ENCODE data around the gene TUBGCP2.
"Not testable (repeated sequence)": the region's sequence is repeated elsewhere in the genome, so short reads cannot be mapped to it uniquely, and the experiment has no call there.

The TUBGCP2 gene

DNA sequence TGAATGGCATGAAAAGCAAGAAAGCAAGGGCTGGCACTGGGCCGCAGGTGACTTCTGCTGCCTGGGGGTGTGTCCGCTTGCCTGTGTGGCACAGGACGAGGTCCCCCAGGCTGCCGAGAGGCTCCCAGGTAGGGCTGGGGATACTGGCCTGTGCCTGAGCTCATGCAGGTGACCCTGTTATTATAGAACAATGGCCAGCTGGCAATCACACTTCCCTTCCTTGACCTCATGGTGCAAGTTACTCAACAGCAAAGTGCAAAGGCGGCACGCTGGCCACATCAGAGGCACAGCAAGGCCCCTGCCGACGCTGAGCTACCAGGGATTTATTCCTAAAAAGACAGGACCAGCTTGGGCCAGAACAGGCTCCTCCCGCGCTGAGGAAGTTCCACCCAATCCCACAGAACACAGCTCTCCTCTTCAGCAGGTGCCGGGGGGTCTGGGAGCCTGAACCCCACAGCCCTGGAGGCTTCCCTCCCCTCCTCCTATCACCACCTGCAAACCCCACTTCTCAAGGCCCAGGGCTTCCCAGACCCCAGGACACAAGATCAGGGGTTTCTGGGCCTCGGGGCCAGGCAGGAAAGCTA, 30.6 kb downstream of the TUBGCP2 start:
- no peak for DNase-seq (ENCODE audit: low spot score)

DNA sequence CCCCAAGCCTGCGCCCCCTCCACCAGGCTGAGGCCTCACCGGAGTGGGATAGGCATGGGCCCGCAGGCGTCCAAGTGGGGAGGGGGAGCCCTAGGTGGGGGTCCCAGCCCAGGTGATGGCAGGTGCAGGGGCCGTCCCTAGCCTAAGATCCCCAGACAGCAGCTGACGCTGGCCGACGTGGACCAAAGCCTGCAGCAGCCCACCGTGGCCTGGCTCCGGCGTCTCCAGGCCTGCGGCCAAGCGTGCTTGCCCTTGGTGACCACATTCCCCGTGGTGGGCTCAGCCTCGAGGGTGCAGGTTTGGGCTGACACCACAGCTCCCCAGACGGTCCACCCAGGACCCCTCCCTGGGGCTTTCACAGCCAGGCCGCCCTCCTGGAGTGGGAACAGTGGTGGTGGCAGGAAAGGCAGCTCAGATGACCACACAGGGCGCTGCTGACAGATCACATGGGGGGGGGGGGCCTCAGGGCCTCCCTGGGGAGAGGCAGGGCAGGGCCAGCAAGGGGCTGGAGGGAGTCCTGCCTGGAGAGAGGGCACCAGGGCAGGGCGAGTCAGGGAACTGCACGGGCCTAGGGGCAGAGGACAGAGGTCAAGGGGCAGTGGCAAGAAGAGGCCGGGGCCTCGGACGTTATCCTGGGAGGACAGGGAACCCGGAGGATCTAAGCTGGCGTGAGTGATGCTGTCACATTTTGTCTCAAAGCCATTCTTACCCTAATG, 31.2 kb downstream of the TUBGCP2 start:
- no peak for DNase-seq (ENCODE audit: low spot score)

DNA sequence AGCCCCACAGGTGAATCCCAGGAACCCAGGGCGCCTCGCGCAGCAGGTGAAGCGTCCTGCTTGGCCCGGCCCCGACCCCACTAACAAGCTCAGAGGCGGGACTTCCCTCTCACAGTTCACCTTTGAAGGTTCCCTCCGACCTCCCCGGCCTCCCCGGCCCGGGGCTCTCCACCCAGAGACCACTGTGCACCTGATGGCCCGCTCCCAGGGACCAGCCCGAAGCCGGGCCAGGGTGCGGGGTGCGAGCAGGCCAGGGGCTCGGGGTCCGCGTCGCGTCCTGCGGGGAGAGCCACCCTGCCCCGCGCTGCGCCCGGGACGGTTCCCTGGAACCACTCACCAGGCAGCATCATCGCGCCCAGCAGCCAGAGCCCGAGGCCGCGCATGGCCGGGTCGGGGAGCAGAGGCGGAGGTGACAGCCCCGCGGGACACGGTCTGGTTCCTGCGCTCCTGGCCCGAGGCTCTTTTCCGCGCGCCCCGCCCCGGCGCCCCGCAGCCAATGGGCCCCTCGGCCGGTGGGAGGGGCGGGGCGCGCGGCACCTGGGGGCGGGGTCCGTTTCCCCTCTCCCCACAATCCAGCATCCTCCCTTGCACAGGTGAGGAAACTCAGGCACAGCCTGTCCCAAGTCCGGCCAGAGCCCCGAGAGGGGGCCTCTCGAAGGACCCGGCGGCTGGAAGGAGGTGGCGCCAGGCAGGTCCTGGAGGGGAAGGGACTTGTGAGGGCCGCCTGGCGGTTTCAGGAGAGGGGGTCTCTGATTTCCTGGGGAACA, 32.1 kb downstream of the TUBGCP2 start, which contains the start of gene ADAM8:
Gene ADAM8, minus strand, starts transcription at position 434 of the 767 bp plus-strand sequence. Its CDS starts 51 bp downstream, at position 383.
- DNase-seq (ENCODE audit: low spot score), result no peak

DNA sequence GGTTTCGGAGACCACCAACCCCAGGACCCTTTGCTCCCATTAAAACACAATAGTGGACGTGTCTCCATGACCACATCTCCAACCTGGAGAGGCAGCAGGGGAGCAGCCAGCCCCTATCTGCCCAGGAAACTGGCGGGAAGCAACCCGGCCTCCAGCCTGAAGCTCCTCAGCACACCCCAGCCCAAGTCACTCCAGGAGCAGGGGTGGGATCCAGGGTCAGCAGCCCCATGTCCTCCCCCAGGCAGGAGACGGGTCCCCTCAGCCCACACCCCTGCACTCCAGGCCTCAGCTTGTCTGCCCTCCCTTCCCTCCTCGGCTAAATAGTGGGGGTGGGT, 32.6 kb downstream of the TUBGCP2 start:
- no peak for DNase-seq (ENCODE audit: low spot score)

DNA sequence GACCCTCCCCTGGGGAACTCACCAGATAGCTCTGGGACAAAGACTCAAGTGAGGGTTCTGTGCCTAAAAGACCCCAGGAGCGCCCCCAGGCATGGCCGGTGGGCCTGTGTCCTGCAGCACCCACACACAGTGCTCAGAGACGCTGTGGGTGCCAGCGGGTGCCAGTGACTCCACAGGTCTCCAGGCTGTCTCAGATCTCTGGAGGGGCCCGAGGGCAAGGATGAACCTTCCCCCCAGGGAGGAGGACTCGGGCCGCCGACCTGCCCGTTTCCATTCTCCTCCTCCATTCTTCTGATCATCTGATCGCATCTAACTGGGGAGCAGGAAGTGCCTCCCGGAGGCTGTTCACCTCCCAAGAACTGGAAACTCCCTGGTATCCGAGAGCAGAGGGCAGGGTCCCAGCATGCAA, 33.0 kb downstream of the TUBGCP2 start:
- no peak for DNase-seq (ENCODE audit: low spot score)

DNA sequence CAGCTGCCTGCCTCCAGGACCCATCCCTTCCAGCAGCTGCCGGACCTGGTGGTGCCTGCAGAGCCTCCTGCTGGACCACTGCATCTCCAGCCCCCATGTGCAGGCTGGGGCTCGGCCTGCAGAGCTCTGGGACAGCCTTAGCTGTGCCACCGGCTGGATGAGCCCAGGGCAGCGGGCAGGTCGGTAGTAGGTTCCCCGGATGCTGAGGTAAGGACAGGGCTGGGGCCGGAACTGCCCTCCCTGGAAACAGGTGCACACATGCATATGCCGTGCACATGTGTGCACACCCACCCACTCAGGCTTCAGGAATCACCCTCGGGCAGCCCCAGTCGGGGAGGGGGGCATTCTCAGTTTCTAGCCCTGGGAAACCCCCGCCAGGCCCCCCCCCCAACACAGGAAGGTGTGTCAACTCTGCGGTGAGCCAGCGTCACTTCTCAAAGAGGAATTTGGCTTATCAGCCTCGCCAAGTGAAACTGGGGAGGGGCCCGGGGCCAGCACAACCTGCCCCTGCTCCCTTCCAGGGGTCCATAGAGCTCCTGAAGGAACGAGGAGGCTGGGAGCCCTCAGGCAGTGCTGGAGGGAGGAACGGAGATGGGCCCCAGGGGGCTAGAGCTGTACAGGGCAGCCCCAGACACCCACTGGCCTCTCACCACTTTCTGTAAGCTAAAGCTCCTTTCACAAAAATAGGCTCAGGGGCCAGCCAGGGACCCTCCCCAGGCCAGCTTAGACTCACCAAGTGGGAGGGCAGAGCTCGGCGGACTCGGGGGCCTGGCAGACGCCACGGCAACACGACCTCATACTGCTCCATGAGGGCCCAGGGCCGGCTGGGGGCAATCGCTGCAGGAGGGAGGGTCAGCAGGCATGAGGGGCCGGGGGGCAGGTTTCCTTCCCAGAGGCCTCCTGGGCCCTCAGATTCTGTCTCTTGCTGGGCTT, 33.7 kb downstream of the TUBGCP2 start:
- DNase-seq (ENCODE audit: low spot score), result no peak

DNA sequence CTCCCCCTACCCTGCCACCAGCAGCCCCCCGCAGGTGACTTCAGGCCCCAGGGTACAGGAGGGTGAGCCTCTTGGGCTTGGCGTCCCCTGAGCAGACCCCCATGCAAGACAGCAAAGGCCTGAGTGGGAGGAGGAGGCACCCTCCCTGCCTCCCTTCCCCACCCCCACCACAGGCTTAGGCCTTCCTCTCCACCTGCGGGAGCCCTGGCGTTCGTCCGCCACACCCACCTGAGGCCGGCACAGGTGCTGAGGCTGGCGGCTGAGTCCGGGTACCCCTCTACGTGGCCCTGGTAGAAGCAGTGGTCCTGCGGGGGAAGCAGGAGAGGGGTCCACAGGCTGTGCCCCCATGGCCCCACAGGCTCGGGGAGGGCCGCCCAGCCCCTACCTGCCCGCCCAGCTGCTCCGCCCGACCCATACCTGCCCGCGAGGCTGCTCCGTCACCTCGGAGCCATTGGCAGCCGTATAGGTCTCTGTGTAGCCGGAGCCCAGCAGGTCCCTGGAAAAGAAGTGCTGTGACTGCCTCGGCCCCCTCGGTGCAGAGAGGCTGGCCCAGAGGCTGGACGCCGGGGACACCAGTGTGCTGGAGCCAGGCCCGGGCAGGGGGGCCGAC, 35.0 kb downstream of the TUBGCP2 start:
- DNase-seq (ENCODE audit: low spot score), result no peak

DNA sequence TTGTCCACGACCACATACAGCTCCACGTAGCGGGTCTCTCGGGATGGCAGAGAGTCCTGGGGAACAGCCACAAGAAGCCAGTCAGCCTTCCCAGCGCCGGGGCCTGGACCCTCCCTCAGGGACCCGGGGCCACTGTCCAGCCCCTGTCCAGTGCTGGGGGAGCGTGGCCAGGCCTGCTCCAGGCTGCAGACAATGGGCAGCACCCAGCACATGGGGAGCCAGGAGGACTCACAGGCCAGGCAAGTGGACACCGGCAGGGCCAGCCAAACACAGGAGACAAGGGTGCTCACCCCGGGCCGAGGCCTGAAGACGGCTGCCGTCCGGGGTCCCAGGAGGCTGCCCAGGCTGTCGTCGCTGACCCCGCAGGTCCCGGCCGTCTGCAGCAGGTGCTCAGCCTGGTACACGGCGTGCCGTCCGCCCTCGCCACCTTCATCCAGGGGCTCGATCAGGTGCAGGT, 35.7 kb downstream of the TUBGCP2 start:
- no peak for DNase-seq (ENCODE audit: low spot score)

DNA sequence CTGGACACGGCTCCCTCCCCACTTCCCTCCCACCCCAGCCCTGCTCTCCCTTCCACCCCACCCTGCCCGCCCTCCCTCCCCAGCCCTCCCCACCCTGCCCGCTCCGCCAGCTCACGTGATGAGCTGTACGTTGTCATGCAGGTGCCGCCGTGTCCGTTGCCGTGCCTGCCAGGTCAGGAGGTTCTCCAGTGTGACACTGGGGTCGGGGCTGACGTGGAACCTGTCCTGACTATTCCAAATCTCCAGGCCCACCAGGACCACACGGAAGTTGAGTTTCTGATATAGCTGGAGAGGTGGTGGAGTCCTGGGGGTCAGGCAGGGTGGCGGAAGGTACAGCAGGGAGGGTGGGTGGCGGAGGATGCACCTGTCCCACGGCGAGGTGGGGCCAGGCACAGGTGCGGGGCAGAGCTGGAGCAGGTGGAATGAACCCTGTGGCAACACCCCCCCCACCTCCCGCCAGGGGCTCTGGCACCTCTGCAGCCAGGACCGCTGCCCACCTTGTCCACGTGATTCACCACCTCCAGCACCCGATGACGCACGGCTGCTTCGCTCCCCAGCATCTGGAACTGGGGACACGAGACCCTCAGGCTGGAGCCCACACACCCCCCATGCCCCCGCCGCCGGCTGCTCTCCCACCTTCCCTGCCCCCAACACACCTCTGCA, 36.2 kb downstream of the TUBGCP2 start:
- DNase-seq (ENCODE audit: low spot score), result no peak

DNA sequence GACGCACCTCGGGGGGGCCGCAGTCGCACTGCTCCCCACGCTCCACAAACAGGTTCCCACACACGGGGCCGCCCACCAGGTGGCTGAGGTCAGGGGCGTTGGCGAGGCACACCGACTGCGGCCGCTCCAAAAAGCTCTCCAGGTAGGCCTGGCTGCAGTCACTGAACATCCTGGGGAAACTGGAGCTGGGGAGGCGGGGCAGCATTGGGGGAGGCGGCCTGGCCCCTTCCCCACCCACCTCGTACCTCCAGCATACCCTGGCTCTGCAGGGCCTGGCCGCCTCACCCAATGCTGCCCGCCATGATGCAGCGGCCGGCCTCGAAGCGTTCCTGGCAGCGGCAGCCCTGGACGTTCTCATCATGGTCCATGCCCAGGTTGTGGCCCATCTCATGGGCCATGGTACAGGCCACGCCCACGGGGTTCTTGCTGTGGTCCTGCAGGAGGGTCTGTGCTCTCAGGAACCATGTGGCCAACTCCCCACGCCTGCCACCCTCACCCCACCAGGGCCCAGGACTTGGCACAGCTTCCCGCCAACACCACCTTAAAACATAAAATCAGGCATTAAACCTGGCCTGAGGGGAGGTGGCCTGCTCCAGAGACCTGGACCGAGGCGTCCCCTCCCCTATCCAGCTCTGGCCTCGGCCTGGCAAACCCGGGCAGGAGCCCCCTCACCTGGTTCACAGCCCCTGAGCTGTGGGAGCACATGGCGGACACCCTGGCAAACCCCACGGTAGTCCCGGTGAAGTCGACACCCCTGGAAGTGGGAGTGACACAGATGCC, 37.0 kb downstream of the TUBGCP2 start:
- DNase-seq (ENCODE audit: low spot score), result no peak

DNA sequence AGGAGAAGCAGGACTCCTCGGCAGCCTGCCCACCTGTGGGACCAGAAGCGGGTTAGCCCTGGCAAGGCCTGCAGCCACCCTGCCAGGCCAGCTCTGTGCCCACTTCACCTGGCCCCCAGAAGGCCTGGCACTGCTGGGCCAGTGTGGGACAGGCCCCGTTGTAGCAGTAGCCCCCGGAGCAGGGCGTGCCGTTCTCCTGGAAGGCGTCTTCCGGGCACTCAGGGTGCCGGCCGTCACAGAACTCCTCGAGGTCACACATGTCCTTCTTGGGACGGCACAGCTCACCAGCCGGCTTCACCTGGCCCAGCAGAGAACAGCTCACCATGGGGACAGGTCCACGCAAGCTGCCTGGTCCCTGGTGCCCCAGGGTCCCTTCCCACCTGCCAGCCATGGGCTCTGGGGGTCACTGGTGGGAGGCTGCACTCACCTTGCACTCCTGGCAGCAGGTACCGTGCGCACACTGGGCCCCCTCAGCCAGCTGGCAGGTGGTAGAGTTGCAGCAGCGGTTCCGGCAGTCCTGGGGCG, 37.8 kb downstream of the TUBGCP2 start:
- no peak for DNase-seq (ENCODE audit: low spot score)

DNA sequence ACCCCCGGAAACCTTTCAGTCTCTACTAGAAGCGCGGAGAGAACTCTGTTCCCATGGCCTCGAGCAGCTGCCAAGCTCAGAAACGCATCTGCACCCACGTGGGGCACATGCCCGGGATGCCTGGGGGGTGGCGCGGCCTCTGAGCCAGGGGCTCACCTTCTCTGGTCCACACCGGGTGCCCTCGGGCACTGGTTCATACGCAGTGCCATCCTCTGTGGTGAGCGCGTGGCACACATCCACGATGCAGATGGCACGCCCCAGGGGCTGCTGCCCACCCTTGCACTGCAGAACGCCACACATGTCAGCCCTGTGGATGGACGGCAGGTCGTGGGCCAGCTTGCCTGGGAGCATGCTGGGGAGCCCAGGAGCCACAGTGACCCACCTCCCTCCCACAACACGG, 38.5 kb downstream of the TUBGCP2 start:
- no peak for DNase-seq (ENCODE audit: low spot score)

DNA sequence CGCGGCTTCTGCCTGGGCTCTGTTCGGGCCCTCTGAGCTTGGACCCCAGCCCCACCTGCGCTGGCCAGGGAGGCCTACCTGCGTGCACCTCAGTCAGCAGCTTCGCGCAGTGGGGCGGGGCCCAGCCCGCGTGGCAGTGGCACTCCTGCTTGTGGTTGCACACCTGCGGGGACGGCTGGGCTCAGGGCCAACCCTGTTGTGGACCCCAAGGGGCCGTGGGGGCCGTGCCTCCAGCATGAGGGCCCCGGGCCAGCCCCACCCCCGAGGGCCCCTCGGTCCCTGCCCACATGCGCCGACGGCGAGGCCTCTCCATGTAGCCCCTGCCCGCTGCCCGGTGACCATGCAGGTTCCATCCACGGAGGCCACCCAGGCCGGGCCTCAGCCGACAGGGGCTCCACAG, 39.3 kb downstream of the TUBGCP2 start:
- DNase-seq (ENCODE audit: low spot score), result no peak

DNA sequence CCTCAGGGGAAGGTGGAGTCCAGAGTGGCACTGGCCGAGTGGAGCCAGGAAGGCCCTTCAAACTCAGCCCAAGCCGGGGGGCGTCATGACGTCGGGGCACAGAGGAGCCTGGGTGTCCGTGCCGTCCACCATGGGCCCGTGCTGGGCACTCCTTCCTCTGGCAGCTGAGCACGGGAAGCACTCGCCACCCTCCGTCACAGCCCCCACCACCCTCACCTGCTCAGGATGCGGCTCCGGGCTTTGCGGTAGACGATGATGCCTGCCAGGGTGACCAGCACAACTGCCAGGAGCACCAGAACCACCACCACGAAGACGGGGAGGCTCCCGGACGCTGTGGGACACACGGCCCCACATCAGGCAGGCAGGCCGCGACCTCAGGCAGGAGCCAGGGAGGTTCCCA, 40.1 kb downstream of the TUBGCP2 start:
- no peak for DNase-seq (ENCODE audit: low spot score)

DNA sequence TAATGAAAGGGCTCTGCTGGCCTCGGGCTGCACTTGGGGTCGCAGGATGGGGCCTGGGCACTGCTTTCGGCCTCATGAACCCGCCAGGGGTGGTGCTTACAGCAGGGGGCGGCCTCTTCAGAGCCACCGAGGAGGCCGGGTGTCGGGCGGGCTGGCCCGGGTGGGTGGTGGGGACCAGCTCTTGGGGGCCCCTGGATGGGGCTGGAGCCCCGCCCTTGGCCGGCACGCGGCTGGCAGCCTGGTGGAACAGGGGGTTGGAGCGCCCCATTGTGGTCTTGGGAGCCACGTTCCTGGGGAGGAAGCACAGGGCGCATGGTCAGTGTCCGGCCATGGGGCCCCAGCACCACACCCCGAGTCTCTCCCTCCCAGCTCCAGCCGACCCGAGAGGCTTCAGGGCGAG, 40.8 kb downstream of the TUBGCP2 start:
- no peak for DNase-seq (ENCODE audit: low spot score)

DNA sequence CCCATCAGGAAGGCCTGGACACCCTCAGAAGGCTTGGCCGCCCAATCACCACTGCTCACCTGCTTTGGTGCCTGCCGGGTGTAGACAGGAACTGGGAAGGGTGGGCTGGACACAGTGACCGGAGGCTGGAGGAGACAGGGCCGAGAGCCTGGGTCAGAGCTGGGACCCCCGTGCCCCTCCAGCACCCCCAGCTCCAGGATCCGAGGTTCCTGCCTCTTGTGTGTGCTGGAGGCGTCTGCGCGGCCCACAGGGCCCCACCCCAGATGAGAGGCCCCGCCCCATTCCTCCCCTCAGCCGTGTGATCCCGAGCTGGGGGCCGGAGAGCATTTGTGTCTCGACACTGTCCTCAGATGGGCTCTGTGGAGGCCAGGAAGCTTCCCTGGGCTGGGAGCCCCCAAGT, 41.4 kb downstream of the TUBGCP2 start:
- DNase-seq (ENCODE audit: low spot score), result no peak

DNA sequence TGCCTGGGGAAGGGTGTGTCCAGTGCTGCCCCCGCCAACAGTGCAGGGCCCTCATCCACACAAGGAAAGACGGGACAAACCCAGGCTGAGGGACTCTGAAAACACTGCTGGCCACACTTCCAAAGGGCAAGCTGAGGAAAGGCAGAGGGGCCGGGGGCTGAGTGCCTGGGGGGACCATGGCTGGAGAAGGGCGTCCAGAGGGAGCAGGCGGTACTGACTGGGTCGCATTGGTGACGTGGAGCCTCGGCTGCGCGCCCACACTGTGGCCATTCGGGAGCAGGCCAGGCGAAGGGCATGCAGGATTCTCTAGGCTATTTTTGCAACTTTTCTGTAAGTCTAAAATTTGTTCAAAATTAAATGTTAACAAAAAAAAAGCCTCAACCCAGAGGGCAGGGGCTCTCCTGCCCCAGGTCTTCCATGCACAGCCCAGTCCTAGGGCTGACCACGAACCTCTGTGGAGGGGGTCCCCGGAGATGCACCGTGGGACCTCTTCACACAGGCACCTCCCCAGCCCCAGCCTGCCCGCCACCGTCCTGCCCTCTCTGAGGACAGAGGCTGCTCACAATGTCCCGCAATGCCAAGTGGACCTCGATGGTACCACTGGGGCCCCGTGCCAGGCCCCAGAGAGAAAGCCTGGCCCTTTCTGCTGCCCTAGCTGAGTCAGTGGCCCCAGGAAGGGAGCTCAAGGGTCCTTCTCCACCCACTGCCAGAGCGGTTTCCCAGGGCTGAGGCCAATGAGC, 42.4 kb downstream of the TUBGCP2 start:
- DNase-seq (ENCODE audit: low spot score), result no peak

DNA sequence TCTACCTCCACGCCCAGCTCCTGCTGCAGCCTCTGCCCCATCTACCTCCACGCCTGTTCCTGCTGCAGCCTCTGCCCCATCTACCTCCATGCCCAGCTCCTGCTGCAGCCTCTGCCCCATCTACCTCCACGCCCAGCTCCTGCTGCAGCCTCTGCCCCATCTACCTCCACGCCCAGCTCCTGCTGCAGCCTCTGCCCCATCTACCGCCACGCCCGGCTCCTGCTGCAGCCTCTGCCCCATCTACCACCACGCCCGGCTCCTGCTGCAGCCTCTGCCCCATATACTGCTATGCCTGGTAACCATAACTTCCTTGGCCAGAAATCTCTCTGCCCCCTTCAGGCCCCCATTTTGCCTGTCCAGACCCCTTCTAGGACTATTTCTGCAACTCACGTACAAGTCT, 43.6 kb downstream of the TUBGCP2 start:
- not testable (repeated sequence) for DNase-seq (ENCODE audit: low spot score)

DNA sequence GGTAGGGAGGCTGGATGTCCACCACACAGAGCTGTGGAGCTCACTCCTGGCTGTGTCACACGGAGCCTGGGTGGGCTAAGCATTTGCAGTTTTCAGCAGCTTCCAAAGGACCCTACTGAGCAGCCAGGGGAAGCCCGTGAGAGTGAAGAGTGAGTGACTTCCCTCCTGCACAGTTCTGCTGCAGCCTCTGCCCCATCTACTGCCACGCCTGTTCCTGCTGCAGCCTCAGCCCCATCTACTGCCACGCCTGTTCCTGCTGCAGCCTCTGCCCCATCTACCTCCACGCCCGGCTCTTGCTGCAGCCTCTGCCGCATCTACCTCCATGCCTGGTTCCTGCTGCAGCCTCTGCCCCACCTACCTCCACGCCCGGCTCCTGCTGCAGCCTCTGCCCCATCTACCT, 44.2 kb downstream of the TUBGCP2 start:
- DNase-seq (ENCODE audit: low spot score), result no peak

Measured in globus pallidus (tissue), 1 donor.